GM21390 (cell line): ENCODE results near the gene CCL4.
"Not testable (repeated sequence)": the region's sequence is repeated elsewhere in the genome, so short reads cannot be mapped to it uniquely, and the experiment has no call there.

Experiments
- ATAC-seq: cut with Tn5 transposase; IDR thresholded peaks from one replicate; pipeline ENCODE4 v1.9.1; 2021; ENCODE audit not compliant: unreplicated experiment

CCL4 gene

GRCh38 chr17:36103401-36103975 is at the start of gene CCL4:
CCL4 (plus strand) TSS chr17:36103827; CDS start chr17:36103906, 79 bp downstream.
- ATAC-seq: peak; percentile 75

DNA sequence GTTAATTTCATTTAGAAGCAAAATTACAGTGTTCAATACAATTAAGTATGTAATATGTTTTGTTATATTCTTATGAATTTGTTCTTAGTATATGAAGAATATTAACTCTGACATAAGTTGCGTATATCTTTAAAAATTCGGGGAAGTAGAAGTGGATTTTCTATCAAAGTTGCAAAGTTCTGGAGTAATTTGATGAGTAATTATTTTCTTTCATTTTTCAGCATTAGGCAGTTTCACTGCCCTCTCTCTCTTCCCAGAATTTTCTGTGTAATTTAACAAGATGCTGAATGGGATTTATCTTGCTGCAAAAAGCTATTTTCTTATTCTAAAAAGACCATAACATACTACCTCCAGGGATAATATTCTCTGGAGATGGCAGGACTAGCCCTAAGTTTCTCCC is 48.5 kb upstream of the CCL4 start:
- no peak for ATAC-seq

GRCh38 chr17:36055921-36056520 is 47.6 kb upstream of the CCL4 start:
- ATAC-seq: no peak

- no peak for ATAC-seq
Observed at GRCh38 chr17:36057911-36058310, 45.7 kb upstream of the CCL4 start.

DNA sequence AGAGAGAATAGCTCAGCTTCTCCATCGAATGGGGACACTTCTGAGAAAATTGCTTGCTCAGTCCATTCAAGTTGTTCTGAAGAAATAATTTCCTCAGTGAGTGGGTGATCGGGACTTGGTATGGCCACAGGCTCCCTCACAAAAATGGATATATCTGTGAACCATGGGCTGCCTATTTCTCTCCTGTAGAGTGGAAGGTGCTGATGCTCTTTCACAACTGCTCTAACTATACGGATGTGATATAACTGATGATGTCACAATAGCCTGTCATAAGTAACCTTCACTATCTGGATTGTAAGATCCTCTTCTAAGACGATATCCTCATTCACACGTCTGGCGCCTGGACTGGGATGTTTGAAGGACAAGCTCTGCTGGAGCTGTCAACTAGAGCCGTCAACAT is 44.2 kb upstream of the CCL4 start:
- no peak for ATAC-seq

- no peak for ATAC-seq
Observed at GRCh38 chr17:36060816-36061215, 42.8 kb upstream of the CCL4 start.

- no peak for ATAC-seq
Observed at GRCh38 chr17:36063786-36064541, 39.7 kb upstream of the CCL4 start, which contains the start of gene CCL18. CCL18 (plus strand) TSS chr17:36064272; CDS start chr17:36064343, 71 bp downstream.

DNA sequence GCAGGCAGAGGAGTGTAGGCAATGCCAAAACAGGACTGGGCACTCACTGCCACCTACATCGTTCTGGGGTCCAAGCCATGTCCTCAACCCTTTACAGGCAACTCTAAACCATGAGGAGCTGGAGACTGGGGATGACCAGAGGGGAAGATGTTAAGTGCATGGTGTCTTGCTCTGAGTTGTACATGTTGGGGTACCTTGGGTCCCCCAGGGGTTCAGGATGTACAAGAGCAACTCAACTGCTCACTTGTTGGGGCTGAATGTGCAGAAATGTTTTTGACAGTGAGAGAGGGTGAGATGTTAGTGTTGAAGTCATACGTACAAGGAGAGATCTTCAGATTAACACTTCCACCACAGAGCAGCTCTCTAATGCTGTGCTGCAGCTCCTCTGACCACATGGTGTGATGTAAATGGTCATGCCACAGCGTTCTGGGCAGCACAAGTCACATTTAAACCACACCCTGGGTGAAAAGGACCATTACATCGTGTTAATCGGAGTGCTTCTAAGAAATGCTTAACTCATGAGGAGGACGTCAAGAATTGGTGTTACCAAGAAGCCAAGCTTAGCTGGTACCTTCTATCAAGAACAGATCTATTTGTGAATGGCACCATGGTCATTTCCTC is 37.2 kb upstream of the CCL4 start:
- ATAC-seq: no peak

- ATAC-seq: no peak
Observed at GRCh38 chr17:36068524-36068923, 35.1 kb upstream of the CCL4 start.

GRCh38 chr17:36069136-36069535 is 34.5 kb upstream of the CCL4 start:
- no peak for ATAC-seq

DNA sequence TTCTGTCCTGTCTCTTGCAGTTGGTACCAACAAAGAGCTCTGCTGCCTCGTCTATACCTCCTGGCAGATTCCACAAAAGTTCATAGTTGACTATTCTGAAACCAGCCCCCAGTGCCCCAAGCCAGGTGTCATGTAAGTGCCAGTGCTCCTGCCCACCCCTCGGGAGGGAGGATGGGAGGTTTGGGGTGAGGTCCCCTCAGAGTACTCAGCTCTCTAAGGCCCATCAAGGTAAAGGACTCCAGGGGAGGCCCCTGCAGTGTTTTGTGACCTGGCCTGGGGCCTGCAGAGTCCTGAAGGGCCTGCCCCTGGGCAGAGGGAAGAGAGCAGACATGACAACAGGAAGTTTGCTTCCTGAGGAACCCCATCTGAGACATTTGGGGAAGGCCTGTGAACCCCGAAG is 33.2 kb upstream of the CCL4 start:
- ATAC-seq: no peak

- no peak for ATAC-seq
Observed at GRCh38 chr17:36071751-36072150, 31.9 kb upstream of the CCL4 start.

- no peak for ATAC-seq
Observed at GRCh38 chr17:36072431-36073121, 31.1 kb upstream of the CCL4 start.

GRCh38 chr17:36074365-36074764 is 29.3 kb upstream of the CCL4 start:
- ATAC-seq: no peak

GRCh38 chr17:36081681-36082471 is 21.8 kb upstream of the CCL4 start:
- peak; percentile 38 for ATAC-seq

DNA sequence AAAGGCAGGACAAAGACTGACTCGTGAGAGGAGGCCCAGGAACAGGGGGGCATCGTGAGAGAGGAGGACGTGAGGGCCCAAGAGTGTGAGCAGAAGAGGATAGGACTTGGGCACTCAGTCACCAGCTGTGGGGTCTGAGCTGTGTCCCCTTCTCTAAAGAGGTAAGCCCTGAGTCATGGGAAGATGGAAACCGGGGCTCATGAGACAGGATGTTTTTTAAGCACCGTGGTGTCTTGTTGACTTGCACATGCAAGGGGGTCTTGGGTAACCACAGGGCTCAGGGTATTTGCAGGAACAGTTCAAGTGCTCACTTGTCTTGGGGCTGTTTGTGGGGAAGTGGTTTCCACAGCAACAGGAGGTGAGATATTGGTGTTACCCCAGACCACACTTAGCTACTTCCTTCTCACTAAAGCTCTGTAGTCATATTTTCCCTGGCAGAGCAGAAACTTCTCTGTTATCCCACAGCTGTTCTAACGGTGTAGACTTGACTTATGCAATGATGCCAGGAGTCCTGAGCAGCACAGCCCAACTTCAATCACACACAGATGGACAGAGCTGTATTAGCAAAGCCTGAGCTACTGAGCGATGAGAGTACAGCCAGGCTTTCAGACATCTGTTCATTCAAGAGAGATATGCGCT is 21.0 kb upstream of the CCL4 start:
- peak; percentile 51 for ATAC-seq

DNA sequence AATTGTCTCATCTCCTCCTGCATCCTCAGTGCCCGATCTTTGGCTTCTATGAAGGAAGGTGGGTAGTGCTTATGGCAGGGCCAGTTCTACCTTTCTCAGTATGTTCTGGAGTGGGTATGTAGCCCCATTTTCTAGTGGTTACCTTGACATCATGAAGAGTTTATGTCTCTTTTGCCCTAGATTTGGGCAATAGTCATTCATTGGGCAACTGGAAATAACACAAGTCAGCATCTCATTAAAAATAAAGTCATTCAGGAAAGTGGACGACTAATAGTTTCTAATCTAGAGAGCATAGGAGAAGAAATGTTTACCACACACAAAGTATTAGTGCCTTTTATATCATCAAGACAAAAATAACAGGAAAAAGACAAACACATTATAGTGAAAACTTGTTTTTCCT is 19.9 kb upstream of the CCL4 start:
- ATAC-seq: not testable (repeated sequence)

DNA sequence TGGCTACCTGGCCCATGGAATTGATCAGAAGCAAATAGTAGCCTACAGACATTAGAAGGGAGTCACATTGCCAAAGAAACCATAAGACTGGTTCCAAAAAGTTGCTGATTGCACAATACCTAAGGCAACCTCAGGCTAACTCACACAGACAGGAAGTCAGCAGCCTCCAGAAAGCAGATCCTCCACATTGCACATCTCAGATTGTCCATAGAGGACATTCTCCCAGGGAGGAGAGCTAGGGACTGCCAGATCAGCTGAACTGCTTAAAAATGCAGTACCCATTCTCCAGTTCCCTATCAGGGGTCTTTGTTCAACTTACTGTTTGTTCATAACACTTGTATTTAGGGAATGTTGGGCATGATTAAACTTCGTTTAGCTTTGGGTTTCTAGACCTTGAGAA is 17.9 kb upstream of the CCL4 start:
- ATAC-seq: no peak

GRCh38 chr17:36086791-36087190 is 16.8 kb upstream of the CCL4 start:
- ATAC-seq: no peak

DNA sequence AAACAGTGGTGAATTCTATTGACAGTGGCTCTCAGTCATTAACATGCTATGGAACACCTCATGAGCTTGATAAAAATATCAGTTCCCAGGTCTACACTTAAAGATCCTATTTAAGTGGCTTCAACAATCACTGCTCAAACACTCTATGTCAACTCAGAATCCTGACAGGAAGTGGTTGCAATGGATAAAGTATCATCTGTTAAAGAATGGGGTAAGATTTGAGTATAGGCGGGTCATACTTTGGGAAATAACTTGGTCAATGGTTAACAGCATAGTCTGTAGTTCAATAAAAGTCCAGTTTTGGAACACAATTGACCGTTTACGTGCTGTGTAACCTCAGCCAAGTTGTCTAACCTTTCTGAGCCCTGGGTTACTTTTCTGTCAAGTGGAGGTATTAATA is 16.2 kb upstream of the CCL4 start:
- ATAC-seq: not testable (repeated sequence)
